Stimulated activated CD4-positive, alpha-beta T cell treated with anti-CD3 and anti-CD28 coated beads, Interleukin-1b, Interleukin-23, amount 100 ng/mL, for 48 hours (primary cell): Measurements from ENCODE around the gene APAF1.
A peak's percentile ranks its signal among the peaks of the same experiment; 100 is the strongest.
"Not testable (repeated sequence)": the region's sequence is repeated elsewhere in the genome, so short reads cannot be mapped to it uniquely, and the experiment has no call there.

ENCODE experiments used
- DNase-seq: peaks from one replicate; pipeline ENCODE4 v3.0.0-alpha.2; 2020

APAF1 gene

GRCh38 chr12:98733667-98734350 lies 88.7 kb downstream of the APAF1 start:
- no peak for DNase-seq

GRCh38 chr12:98735821-98736220 lies 90.7 kb downstream of the APAF1 start:
- DNase-seq = no peak

DNA sequence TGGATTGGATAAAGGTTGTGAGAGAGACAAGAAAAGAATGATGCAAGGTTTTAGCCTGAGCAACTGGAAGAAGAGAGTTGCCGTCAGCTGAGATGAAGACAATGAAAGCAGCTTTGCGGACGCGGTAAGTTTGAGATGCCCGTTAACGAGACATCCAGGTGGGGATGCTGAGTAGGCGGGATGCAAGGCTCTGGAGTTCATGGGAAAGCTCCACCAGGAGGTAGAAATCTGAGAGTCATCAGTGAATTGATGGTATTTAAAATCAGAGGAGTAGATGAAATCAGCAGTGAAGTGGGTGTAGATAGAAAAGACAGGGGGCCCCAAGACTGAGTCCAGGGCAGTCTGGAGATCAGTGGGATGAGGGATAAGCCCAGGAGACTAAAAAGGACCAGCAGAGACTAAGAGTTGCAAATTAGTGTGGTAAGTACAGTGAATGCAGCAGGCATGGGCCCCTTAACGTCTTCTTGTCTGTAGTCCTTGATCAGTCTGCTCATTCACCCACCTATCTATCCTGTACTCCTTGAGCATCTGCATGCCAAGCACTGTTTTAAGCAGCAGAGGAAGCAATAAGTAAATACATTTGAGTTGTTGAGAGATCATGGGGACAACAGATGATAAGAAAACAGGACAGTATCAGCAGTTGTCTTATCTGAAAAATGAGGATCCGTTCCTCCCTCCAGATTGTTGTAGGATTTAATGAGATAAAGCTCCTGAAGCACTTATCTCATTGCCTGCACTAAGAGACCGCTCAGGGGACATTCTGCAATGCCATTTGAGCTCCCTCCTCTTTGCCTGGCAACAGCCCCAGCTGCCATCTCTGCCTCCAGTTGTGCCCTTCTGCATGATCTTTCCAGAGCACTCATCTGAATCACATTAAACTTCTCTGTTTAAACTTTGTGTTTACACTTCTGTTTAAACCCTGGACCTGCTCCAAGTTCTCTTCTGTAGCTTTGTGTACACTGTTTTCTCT lies 91.5 kb downstream of the APAF1 start:
- no peak for DNase-seq

GRCh38 chr12:98737322-98737712 lies 92.2 kb downstream of the APAF1 start:
- DNase-seq = no peak

DNA sequence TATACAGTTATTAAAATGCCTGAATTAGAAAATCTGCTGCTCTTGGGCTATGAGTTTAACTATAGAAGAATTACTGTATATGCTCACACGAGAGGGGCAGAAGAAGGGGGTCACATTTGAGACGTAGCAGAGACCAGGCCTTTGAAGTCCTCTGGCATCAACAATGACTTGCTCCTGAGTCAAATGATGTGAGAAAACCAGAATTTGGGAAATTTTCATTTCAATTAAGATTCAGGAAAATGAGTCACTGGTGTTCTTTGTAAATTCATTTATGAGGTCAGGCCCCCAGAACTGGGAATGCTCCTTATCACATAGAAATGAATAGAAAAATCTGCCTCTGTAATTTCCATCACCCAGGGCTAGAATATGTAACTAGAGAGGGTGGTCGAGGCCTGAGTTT lies 92.9 kb downstream of the APAF1 start:
- DNase-seq = no peak

- peak; percentile 40 for DNase-seq
These were observed 93.4 kb downstream of the APAF1 start for GRCh38 chr12:98738539-98738938.

- DNase-seq = no peak
These were observed 95.7 kb downstream of the APAF1 start for GRCh38 chr12:98740751-98741150.

GRCh38 chr12:98741196-98741555 lies 96.1 kb downstream of the APAF1 start:
- peak; percentile 66 for DNase-seq

DNA sequence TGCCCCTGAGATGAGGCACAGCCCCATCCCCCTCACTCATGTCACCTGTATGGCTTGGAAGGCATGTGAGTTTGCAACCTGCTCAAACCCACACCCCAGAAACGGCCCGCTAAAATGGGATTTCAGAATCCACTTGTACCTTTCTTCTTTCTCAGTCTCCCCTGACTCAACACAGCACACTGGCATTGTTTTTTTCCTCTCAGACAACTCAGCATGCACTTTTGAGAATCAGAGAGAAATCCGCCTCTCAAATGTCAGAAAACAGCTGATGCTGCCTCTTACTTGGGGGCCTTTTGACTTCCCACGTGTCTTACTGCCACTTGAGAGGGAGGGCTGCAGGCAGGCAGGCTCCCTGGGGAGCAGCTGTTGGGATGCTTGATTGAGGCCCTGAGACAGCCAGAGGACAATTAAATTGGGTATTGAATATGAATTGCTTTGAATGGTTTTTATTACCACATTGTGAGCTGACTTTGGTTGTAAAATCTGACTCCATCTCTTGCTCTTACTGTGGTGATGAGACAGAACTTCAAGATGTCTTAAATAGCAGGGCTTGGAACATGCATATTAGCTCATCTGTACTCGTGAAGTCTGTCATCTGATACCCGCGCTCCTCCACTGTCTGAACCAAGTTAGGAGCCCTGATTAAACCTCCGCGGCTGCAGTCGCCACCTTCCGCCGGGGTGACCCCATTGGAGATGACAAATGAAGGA lies 96.6 kb downstream of the APAF1 start:
- DNase-seq = peak; percentile 66

GRCh38 chr12:98743362-98743953 lies 98.4 kb downstream of the APAF1 start:
- peak; percentile 55 for DNase-seq

GRCh38 chr12:98744680-98745079 lies 99.6 kb downstream of the APAF1 start:
- DNase-seq = no peak

- peak; percentile 45 for DNase-seq
These were observed 100.7 kb downstream of the APAF1 start for GRCh38 chr12:98745578-98746391.

DNA sequence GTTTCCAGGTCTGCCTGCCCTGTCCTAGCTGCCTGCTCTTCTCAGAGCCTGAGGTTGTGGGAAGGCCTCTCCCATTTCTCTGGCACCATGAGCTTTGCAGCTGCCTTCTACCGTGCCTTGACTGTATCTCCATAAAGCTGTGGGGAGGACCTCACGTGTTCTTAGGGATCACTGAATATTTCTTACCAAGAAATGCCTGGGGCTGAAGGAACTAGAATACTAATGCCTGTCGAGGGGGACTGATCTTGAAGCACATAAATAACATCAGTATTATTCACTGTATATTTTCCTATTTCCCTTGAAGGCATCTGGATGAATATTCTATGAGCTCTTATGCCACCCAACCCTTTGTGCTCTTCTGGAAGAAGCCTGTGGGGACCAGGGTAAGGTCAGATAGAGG lies 103.4 kb downstream of the APAF1 start:
- DNase-seq = no peak

DNA sequence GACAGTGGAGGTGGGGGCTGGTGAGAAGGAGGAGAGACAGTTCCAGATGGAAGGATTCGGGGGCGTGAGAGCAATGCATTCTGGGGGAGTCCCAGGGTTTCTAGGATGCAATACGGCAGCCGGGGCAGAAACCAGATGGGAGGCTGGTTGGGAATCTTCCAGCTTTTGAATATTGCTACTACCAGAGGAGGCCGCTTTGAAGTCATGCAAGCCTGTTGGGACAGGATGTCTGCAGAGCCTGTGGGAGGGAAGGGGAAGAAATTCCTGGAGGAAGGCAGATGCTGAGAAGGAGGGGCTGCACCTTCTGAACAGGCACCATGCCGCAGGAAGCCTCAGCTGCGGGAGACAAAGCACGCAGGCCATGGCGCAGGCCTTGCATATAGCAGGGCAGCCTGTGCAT lies 105.4 kb downstream of the APAF1 start:
- no peak for DNase-seq

GRCh38 chr12:98751580-98752115 lies 106.6 kb downstream of the APAF1 start:
- DNase-seq = no peak

- no peak for DNase-seq
These were observed 107.6 kb downstream of the APAF1 start for GRCh38 chr12:98752726-98753125.

- peak; percentile 33 for DNase-seq
These were observed 109.0 kb downstream of the APAF1 start for GRCh38 chr12:98754095-98754494.

- DNase-seq = not testable (repeated sequence)
These were observed 110.8 kb downstream of the APAF1 start for GRCh38 chr12:98755855-98756254.

DNA sequence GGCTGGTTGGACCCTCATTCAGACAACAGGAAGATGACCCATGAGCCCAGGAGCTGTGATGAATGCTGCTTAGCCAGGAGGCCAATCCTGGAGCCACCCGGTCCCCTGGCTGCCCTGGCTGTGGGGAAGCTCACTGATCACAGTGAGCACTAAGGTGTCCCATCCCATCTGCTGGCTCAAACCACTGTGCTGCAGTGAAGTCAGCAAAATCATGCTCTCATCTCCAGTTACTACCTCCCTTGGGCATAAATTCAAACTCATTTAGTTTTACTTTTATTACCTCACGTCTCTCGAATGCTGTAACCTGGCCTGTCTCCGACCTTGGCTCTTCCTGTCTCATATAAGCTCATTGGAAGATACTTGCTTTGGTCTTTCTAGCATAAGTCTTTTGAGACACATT lies 112.4 kb downstream of the APAF1 start:
- no peak for DNase-seq

- no peak for DNase-seq
These were observed 113.2 kb downstream of the APAF1 start for GRCh38 chr12:98758331-98758730.

- DNase-seq = no peak
These were observed 118.6 kb downstream of the APAF1 start for GRCh38 chr12:98763656-98764055.

GRCh38 chr12:98767248-98767647 lies 122.2 kb downstream of the APAF1 start:
- no peak for DNase-seq
